ENCODE data around the gene SNX25. TPM values are rescaled to one million over a fixed set of nuclear protein-coding genes. Genes with fewer than 3 reads are reported as not detected.

Gene SNX25
- total and polyA plus RNA-seq, 2 experiments from 2014 or later = 6.9 to 25.0 TPM

GRCh38 chr4:185335579-185335978 lies 126.2 kb downstream of the SNX25 start:
- H3K36me3 Mint-ChIP-seq (ENCODE audit: low read depth) = peaks cover 19% of the 10 kb centered on the region

More at GRCh38 chr4:185335579-185335978, 126.2 kb downstream of the SNX25 start:
- DNase-seq (ENCODE audit: low spot score) (no peak), ATAC-seq (no peak)
- no peak for TF ChIP-seq CTCF (conservative IDR thresholded peaks at IDR 0.05; ENCODE audit: low read depth in 2 of 2)
- no peak for TF ChIP-seq ZNF462 (CRISPR knock-in tag; IDR thresholded peaks at IDR 0.05)
- TF ChIP-seq EZH2 (IDR thresholded peaks at IDR 0.05; ENCODE audit: low read depth, unreplicated experiment) = no peak
- TF ChIP-seq REST (IDR thresholded peaks at IDR 0.05; ENCODE audit: unreplicated experiment) = no peak
- TF ChIP-seq JUNB (IDR thresholded peaks at IDR 0.05; ENCODE audit: unreplicated experiment) = no peak
- peaks cover 4% of the 10 kb centered on the region; the same call in 1 of the 2 replicates for H3K36me3 ChIP-seq (ENCODE audit: insufficient read depth)
- H2AFZ ChIP-seq = no peak overlapping the region
- no peak overlapping the region for H3K4me2 ChIP-seq
- Mint-ChIP-seq H3K27ac (no peak overlapping the region), H3K4me1 (peaks cover 18% of the 10 kb centered on the region), H3K9me3 (peaks cover 6% of the 10 kb centered on the region; the same call in 2 of the 3 replicates), H3K27me3 (ENCODE audit: insufficient read depth, low read depth, poor library complexity) (peaks cover 2% of the 10 kb centered on the region), H3K4me3 (no peak overlapping the region)
- H3K4me1 ChIP-seq (ENCODE audit: insufficient read depth) = peaks cover 15% of the 10 kb centered on the region; the same call in 1 of the 2 replicates
- H3K4me3 ChIP-seq = no peak overlapping the region
- H3K27me3 ChIP-seq (ENCODE audit: insufficient read depth) = no peaks in the 10 kb centered on the region
- no peaks in the 10 kb centered on the region for H3F3A ChIP-seq (replicated peaks; ENCODE audit: low read depth)
- H3K27ac ChIP-seq (ENCODE audit: low read depth) = no peak overlapping the region
- H4K20me1 ChIP-seq (replicated peaks; ENCODE audit: insufficient read depth) = no peaks in the 10 kb centered on the region
- H3K79me2 ChIP-seq (replicated peaks; ENCODE audit: insufficient read depth) = no peaks in the 10 kb centered on the region
- H3K9me2 ChIP-seq (ENCODE audit: insufficient read depth) = no peaks in the 10 kb centered on the region

Measured in GM23338 (cell line).